Natural killer cell treated with Interleukin-12 subunit alpha and Interleukin-12 subunit beta and Interleukin-15 and Interleukin-18, amount 100 ng/mL, for 72 hours (primary cell): ENCODE data around the gene NUFIP2. TPM values are rescaled to one million over a fixed set of nuclear protein-coding genes. Genes with fewer than 3 reads are reported as not detected.
A peak's percentile ranks its signal among the peaks of the same experiment; 100 is the strongest.
"Not testable (repeated sequence)": the region's sequence is repeated elsewhere in the genome, so short reads cannot be mapped to it uniquely, and the experiment has no call there.

ENCODE experiments used
- ATAC-seq, 2 donors: fragments of 150-1000 bp; cut with Tn5 transposase in 1 of 2; sonication (Bioruptor Pico), chemical (Tn5 transposase) in 1 of 2; 2 replicates each; pipeline ENCODE4 v1.10.0; 2021
- DNase-seq: peaks from one replicate; pipeline ENCODE4 v3.0.0; 2022; ENCODE audit warnings: low spot score
- H3K27ac Mint-ChIP-seq, 2 donors: 1 replicate in 1 of 2; 2 replicates in 1 of 2; pipeline ENCODE4 v1.8.0; 2022; ENCODE audit warnings: mixed read lengths in 2 of 2, mild to moderate bottlenecking in 1 of 2, moderate library complexity in 1 of 2
- H3K27me3 Mint-ChIP-seq, 2 donors: 1 replicate in 1 of 2; 2 replicates in 1 of 2; pipeline ENCODE4 v1.8.0; 2022; ENCODE audit warnings: mixed read lengths in 2 of 2
- H3K36me3 Mint-ChIP-seq: one replicate; pipeline ENCODE4 v1.8.0; 2022; ENCODE audit warnings: mixed read lengths
- H3K4me1 Mint-ChIP-seq, 2 donors: 1 replicate in 1 of 2; 2 replicates in 1 of 2; pipeline ENCODE4 v1.8.0; 2022; ENCODE audit warnings: low read depth in 2 of 2, mixed read lengths in 2 of 2, mild to moderate bottlenecking in 1 of 2
- H3K4me3 Mint-ChIP-seq: one replicate; pipeline ENCODE4 v1.8.0; 2022; ENCODE audit warnings: mixed read lengths
- H3K9me3 Mint-ChIP-seq: 2 replicates; pipeline ENCODE4 v1.8.0; 2022; ENCODE audit warnings: mixed read lengths
- total RNA-seq, 2 donors: library from RNA; stranded (reverse); gene quantifications; one replicate each; pipeline ENCODE4 v1.2.3, GENCODE V29; 2022

The NUFIP2 gene
- total RNA-seq, 2 donors from 2014 or later = 74.2 to 97.0 TPM

- Mint-ChIP-seq H3K9me3 (no peaks in the 10 kb centered on the region), H3K27me3 (no peaks in the 10 kb centered on the region), H3K27ac (peak overlapping the region; percentile 52 to 54), H3K4me3 (no peak overlapping the region), H3K4me1 (peaks cover 21 to 23% of the 10 kb centered on the region in 2 donors), H3K36me3 (no peaks in the 10 kb centered on the region)
- ATAC-seq = peak; percentile 92 to 96
- DNase-seq = no peak
Observed at GRCh38 chr17:29240968-29241963, 52.7 kb downstream of the NUFIP2 start.

- H3K36me3 Mint-ChIP-seq = no peaks in the 10 kb centered on the region
Observed at GRCh38 chr17:29240477-29240876, 53.5 kb downstream of the NUFIP2 start.

GRCh38 chr17:29238133-29238850 is 55.7 kb downstream of the NUFIP2 start:
- peaks cover 21 to 23% of the 10 kb centered on the region in 2 donors for H3K4me1 Mint-ChIP-seq
- H3K27me3 Mint-ChIP-seq = no peaks in the 10 kb centered on the region
- DNase-seq = no peak
- H3K4me3 Mint-ChIP-seq = no peak overlapping the region
- H3K36me3 Mint-ChIP-seq = no peaks in the 10 kb centered on the region
- H3K27ac Mint-ChIP-seq = peak overlapping the region; percentile 33 to 37
- no peak for ATAC-seq
- no peaks in the 10 kb centered on the region for H3K9me3 Mint-ChIP-seq

More at GRCh38 chr17:29240477-29240876, 53.5 kb downstream of the NUFIP2 start:
- Mint-ChIP-seq H3K27ac (peak overlapping the region; percentile 52 to 54), H3K27me3 (no peaks in the 10 kb centered on the region), H3K4me3 (no peak overlapping the region), H3K9me3 (no peaks in the 10 kb centered on the region), H3K4me1 (peaks cover 21 to 23% of the 10 kb centered on the region in 2 donors)
- no peak for DNase-seq
- ATAC-seq = no peak

GRCh38 chr17:29237476-29238132 is 56.3 kb downstream of the NUFIP2 start:
- Mint-ChIP-seq H3K27ac (no peak overlapping the region), H3K27me3 (no peaks in the 10 kb centered on the region), H3K9me3 (no peaks in the 10 kb centered on the region), H3K36me3 (no peaks in the 10 kb centered on the region), H3K4me3 (no peak overlapping the region), H3K4me1 (peaks cover 19 to 23% of the 10 kb centered on the region in 2 donors)
- DNase-seq (no peak), ATAC-seq (no peak)

GRCh38 chr17:29235904-29236303 is 58.0 kb downstream of the NUFIP2 start:
- no peak overlapping the region for H3K27ac Mint-ChIP-seq
- DNase-seq = no peak
- ATAC-seq = no peak
- no peak overlapping the region for H3K4me3 Mint-ChIP-seq
- H3K36me3 Mint-ChIP-seq = no peaks in the 10 kb centered on the region
- no peaks in the 10 kb centered on the region for H3K9me3 Mint-ChIP-seq
- H3K4me1 Mint-ChIP-seq = peaks cover 17% of the 10 kb centered on the region in 2 donors
- H3K27me3 Mint-ChIP-seq = no peaks in the 10 kb centered on the region

GRCh38 chr17:29234972-29235371 is 59.0 kb downstream of the NUFIP2 start:
- not testable (repeated sequence) for H3K4me3 Mint-ChIP-seq, H3K9me3 Mint-ChIP-seq, H3K27ac Mint-ChIP-seq, DNase-seq, ATAC-seq, H3K27me3 Mint-ChIP-seq, H3K36me3 Mint-ChIP-seq
- H3K4me1 Mint-ChIP-seq = peaks cover 9 to 11% of the 10 kb centered on the region in 2 donors

- no peaks in the 10 kb centered on the region for H3K27me3 Mint-ChIP-seq
- H3K9me3 Mint-ChIP-seq = no peaks in the 10 kb centered on the region
- H3K27ac Mint-ChIP-seq = no peak overlapping the region
- no peak overlapping the region for H3K4me3 Mint-ChIP-seq
- DNase-seq = no peak
- no peak for ATAC-seq
- H3K36me3 Mint-ChIP-seq = no peaks in the 10 kb centered on the region
- H3K4me1 Mint-ChIP-seq = peaks cover 2 to 5% of the 10 kb centered on the region in 2 donors
Observed at GRCh38 chr17:29233301-29233700, 60.6 kb downstream of the NUFIP2 start.

GRCh38 chr17:29225396-29225795 is 68.6 kb downstream of the NUFIP2 start:
- DNase-seq = no peak
- Mint-ChIP-seq H3K27ac (no peak overlapping the region), H3K27me3 (no peaks in the 10 kb centered on the region), H3K4me3 (no peak overlapping the region), H3K4me1 (peaks cover 0 to 4% of the 10 kb centered on the region in 2 donors), H3K9me3 (no peaks in the 10 kb centered on the region), H3K36me3 (no peaks in the 10 kb centered on the region)
- no peak for ATAC-seq

GRCh38 chr17:29221338-29221737 is 72.6 kb downstream of the NUFIP2 start:
- H3K27me3 Mint-ChIP-seq, H3K27ac Mint-ChIP-seq, ATAC-seq, DNase-seq, H3K9me3 Mint-ChIP-seq, H3K36me3 Mint-ChIP-seq, H3K4me3 Mint-ChIP-seq: not testable (repeated sequence)
- H3K4me1 Mint-ChIP-seq = peaks cover 0 to 12% of the 10 kb centered on the region in 2 donors

- Mint-ChIP-seq H3K9me3 (no peaks in the 10 kb centered on the region), H3K27ac (no peak overlapping the region), H3K27me3 (peaks cover 0 to 2% of the 10 kb centered on the region in 2 donors), H3K36me3 (no peaks in the 10 kb centered on the region), H3K4me3 (no peak overlapping the region), H3K4me1 (peaks cover 0 to 8% of the 10 kb centered on the region in 2 donors)
- DNase-seq (peak; percentile 81), ATAC-seq (peak; percentile 76 to 84)
Observed at GRCh38 chr17:29219378-29220047, 74.4 kb downstream of the NUFIP2 start.

- peaks cover 0 to 2% of the 10 kb centered on the region in 2 donors for H3K27me3 Mint-ChIP-seq
- DNase-seq (no peak), ATAC-seq (no peak)
- no peak overlapping the region for H3K27ac Mint-ChIP-seq
- no peaks in the 10 kb centered on the region for H3K36me3 Mint-ChIP-seq
- H3K4me3 Mint-ChIP-seq = no peak overlapping the region
- H3K9me3 Mint-ChIP-seq = no peaks in the 10 kb centered on the region
- H3K4me1 Mint-ChIP-seq = peaks cover 0 to 8% of the 10 kb centered on the region in 2 donors
Observed at GRCh38 chr17:29216856-29217255, 77.1 kb downstream of the NUFIP2 start.

GRCh38 chr17:29216181-29216580 is 77.8 kb downstream of the NUFIP2 start:
- Mint-ChIP-seq H3K27ac (no peak overlapping the region), H3K4me1 (peaks cover 0 to 8% of the 10 kb centered on the region in 2 donors)

GRCh38 chr17:29215717-29216116 is 78.2 kb downstream of the NUFIP2 start:
- H3K27me3 Mint-ChIP-seq = peaks cover 0 to 2% of the 10 kb centered on the region in 2 donors
- H3K4me1 Mint-ChIP-seq = peaks cover 0 to 8% of the 10 kb centered on the region in 2 donors

More at GRCh38 chr17:29216181-29216580, 77.8 kb downstream of the NUFIP2 start:
- H3K9me3 Mint-ChIP-seq = no peaks in the 10 kb centered on the region
- no peak overlapping the region for H3K4me3 Mint-ChIP-seq
- ATAC-seq (no peak), DNase-seq (no peak)
- no peaks in the 10 kb centered on the region for H3K36me3 Mint-ChIP-seq
- peaks cover 0 to 2% of the 10 kb centered on the region in 2 donors for H3K27me3 Mint-ChIP-seq

More at GRCh38 chr17:29215717-29216116, 78.2 kb downstream of the NUFIP2 start:
- DNase-seq (no peak), ATAC-seq (no peak)
- Mint-ChIP-seq H3K9me3 (no peaks in the 10 kb centered on the region), H3K27ac (no peak overlapping the region), H3K36me3 (no peaks in the 10 kb centered on the region), H3K4me3 (no peak overlapping the region)
